GM23248 (cell line): Measurements from ENCODE around the gene KCNK1.

Source experiments
- EZH2 ChIP-seq: fragments of 200-600 bp; sonication (generic); IDR thresholded peaks from 2 replicates; pipeline ENCODE4 v1.6.1; 2018; ENCODE audit warnings: antibody characterized with exemption, mild to moderate bottlenecking; ENCODE audit not compliant: insufficient read depth, poor library complexity, severe bottlenecking
- EZH2phosphoT487 ChIP-seq: fragments of 200-600 bp; sonication (generic); IDR thresholded peaks from 2 replicates; pipeline ENCODE4 v1.6.1; 2018; ENCODE audit warnings: antibody characterized with exemption, moderate library complexity, mild to moderate bottlenecking, low read depth; ENCODE audit not compliant: insufficient read depth

DNA sequence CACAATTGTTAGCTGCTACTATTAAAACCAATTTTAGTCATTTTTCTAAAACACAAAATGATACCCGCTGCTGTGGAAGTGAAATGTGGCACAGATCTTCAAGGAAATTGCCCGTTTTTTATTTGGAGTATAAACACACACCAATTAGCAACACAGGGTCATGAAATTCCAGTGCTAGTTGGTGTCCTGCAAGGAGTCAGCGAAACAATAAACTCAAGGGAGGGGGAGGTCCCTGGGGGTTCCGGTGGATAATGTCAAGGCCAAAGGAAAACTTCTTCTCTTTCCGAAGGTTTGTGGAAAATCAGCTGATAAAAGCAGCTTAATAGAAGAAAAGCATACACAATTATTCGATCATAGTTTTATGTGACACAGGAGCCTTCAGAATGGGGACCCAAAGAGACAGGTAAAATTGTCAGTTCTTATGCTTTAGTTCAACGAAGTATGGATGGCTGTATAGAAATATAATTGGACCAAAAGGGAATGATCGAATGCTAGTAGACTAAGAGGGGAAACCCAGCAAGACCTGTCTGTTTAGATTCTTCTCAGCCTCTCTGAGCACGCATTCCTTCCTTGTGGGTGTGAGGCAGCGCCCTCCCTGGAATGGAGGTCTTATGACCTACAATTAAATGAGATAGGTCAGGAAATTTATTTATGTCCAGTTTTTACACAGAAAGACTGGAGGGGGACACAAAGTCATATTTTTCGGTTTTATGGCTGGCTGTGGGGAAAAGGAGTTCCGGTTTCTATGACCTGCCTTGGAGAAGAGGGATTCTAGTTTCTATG is 65.9 kb downstream of the KCNK1 start:
- no peak for TF ChIP-seq EZH2
- TF ChIP-seq EZH2phosphoT487: no peak
